Fibroblast of villous mesenchyme (primary cell): ENCODE results near the gene FRMD7. TPM values are rescaled to one million over a fixed set of nuclear protein-coding genes. Genes with fewer than 3 reads are reported as not detected.

Experiments
- DNase-seq: peaks from one replicate; pipeline ENCODE4 v3.0.0-alpha.2; 2010; ENCODE audit warnings: low read depth
- H3K4me3 ChIP-seq: 2 replicates; pipeline ENCODE4 v1.5.1; 2011; ENCODE audit warnings: low read depth, mild to moderate bottlenecking, low read length
- CTCF ChIP-seq: IDR thresholded peaks from 2 replicates; pipeline ENCODE4 v1.5.1; 2012; ENCODE audit warnings: low read depth, mild to moderate bottlenecking, low read length; ENCODE audit not compliant: insufficient read depth
- total RNA-seq: library from RNA; depleted of rRNA; stranded (reverse); fragments of >200 nt; gene quantifications from 2 replicates; pipeline ENCODE4 v1.2.3, GENCODE V29; 2012

FRMD7 gene
- total RNA-seq, 1 donor = not detected

GRCh38 chrX:132085786-132086185, 42.0 kb downstream of the FRMD7 start:
- no peak for DNase-seq
- H3K4me3 ChIP-seq = no peak overlapping the region
- no peak for TF ChIP-seq CTCF

- no peak overlapping the region for H3K4me3 ChIP-seq
- DNase-seq = no peak
- TF ChIP-seq CTCF = no peak
These were observed 49.9 kb downstream of the FRMD7 start for GRCh38 chrX:132077912-132078311.

- H3K4me3 ChIP-seq = no peak overlapping the region
- TF ChIP-seq CTCF = no peak
- no peak for DNase-seq
These were observed 50.4 kb downstream of the FRMD7 start for GRCh38 chrX:132077414-132077813.

- DNase-seq = peak; percentile 27
- H3K4me3 ChIP-seq = no peak overlapping the region
- TF ChIP-seq CTCF = peak; percentile 40
These were observed 56.6 kb downstream of the FRMD7 start for GRCh38 chrX:132071254-132071653.

GRCh38 chrX:132068405-132068804, 59.4 kb downstream of the FRMD7 start:
- no peak for TF ChIP-seq CTCF
- H3K4me3 ChIP-seq = no peak overlapping the region
- DNase-seq = no peak

GRCh38 chrX:132063862-132064261, 64.0 kb downstream of the FRMD7 start:
- no peak overlapping the region for H3K4me3 ChIP-seq
- DNase-seq = no peak
- no peak for TF ChIP-seq CTCF

GRCh38 chrX:132063334-132063733, 64.5 kb downstream of the FRMD7 start:
- DNase-seq = no peak
- H3K4me3 ChIP-seq = no peak overlapping the region
- no peak for TF ChIP-seq CTCF
